ENCODE data around the gene CD247. TPM values are rescaled to one million over a fixed set of nuclear protein-coding genes. Genes with fewer than 3 reads are reported as not detected.
A peak's percentile ranks its signal among the peaks of the same experiment; 100 is the strongest.

CD247 gene
- total and polyA plus RNA-seq, 2 of the 4 experiments (the other 2 are of a cell fraction) = not detected

GRCh38 chr1:167564612-167565270 lies 46.4 kb upstream of the CD247 start:
- Histone ChIP-seq H3K79me1 (ENCODE audit: low read depth in 1 of 2, low read length in 2 of 2) (no peaks in the 10 kb centered on the region), H4K5ac (ENCODE audit: low read depth, low read length) (no peak overlapping the region), H3K27me3 (ENCODE audit: control insufficient read depth, insufficient read depth, low read length) (peaks cover 6% of the 10 kb centered on the region), H2BK20ac (ENCODE audit: low read depth, low read length) (no peak overlapping the region), H3K9me3 (ENCODE audit: control insufficient read depth, insufficient read depth, low read length) (no peaks in the 10 kb centered on the region), H2BK120ac (ENCODE audit: low read depth, low read length) (no peak overlapping the region), H3K4me1 (ENCODE audit: control insufficient read depth, insufficient read depth, low read length) (no peaks in the 10 kb centered on the region), H2AK5ac (ENCODE audit: low read depth, low read length) (no peak overlapping the region), H3K4me2 (ENCODE audit: low read depth, low read length) (no peak overlapping the region), H4K91ac (ENCODE audit: insufficient read depth, low read depth, low read length) (no peak overlapping the region), H3K27ac (ENCODE audit: insufficient read depth, low read length) (no peak overlapping the region), H2BK5ac (ENCODE audit: low read depth, low read length, poor library complexity, severe bottlenecking) (no peak overlapping the region), H2AK9ac (replicated peaks; ENCODE audit: low read depth, low read length, poor library complexity) (no peak overlapping the region), H4K20me1 (ENCODE audit: insufficient read depth, low read length) (no peaks in the 10 kb centered on the region), H2AFZ (replicated peaks; ENCODE audit: low read length, poor library complexity) (no peak overlapping the region), H3K36me3 (ENCODE audit: control insufficient read depth, insufficient read depth, low read length) (no peaks in the 10 kb centered on the region), H3K56ac (ENCODE audit: extremely low read depth, insufficient read depth, low read length) (no peak overlapping the region), H3K23ac (ENCODE audit: low read depth, low read length) (no peak overlapping the region), H3K4ac (ENCODE audit: low read depth, low read length) (no peak overlapping the region), H2BK15ac (ENCODE audit: low read depth, low read length) (no peak overlapping the region), H3K14ac (replicated peaks; ENCODE audit: low read depth, low read length) (no peak overlapping the region), H3K9ac (ENCODE audit: low read depth, low read length) (no peak overlapping the region), H3K4me3 (ENCODE audit: insufficient read depth, low read depth, low read length) (no peak overlapping the region), H3K9me1 (ENCODE audit: insufficient read depth, low read length) (no peaks in the 10 kb centered on the region), H4K8ac (ENCODE audit: low read depth in 2 of 2, low read length in 2 of 2) (no peak overlapping the region), H3K18ac (ENCODE audit: low read depth, low read length) (no peak overlapping the region)
- WGBS, 2 experiments (ENCODE audit: extremely low coverage in 2 of 2, insufficient read length in 1 of 2) = 89% methylated on average over 1 of the region's 5 CpGs; no CpG with 5 or more reads in 1 of the 2 experiments
- intact Hi-C loops (cut with micrococcal nuclease) (no loop called here), dilution Hi-C loops (cut with HindIII; ENCODE audit: low sequenced_read_pairs, unreplicated experiment) (no loop called here), in situ Hi-C loops (cut with MboI; ENCODE audit: low sequenced_read_pairs) (no loop called here)
- TF ChIP-seq, protein P1, sequence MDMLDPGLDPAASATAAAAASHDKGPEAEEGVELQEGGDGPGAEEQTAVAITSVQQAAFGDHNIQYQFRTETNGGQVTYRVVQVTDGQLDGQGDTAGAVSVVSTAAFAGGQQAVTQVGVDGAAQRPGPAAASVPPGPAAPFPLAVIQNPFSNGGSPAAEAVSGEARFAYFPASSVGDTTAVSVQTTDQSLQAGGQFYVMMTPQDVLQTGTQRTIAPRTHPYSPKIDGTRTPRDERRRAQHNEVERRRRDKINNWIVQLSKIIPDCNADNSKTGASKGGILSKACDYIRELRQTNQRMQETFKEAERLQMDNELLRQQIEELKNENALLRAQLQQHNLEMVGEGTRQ (IDR thresholded peaks at IDR 0.05; ENCODE audit: low read depth, low read length) = no peak
- TF ChIP-seq MAZ (IDR thresholded peaks at IDR 0.05; ENCODE audit: borderline replicate concordance, low read depth, low read length) (no peak), FOS (IDR thresholded peaks at IDR 0.05; ENCODE audit: low read depth, low read length) (no peak), NFE2L2 (IDR thresholded peaks at IDR 0.05; ENCODE audit: low read depth, low read length) (no peak), RCOR1 (IDR thresholded peaks at IDR 0.05; ENCODE audit: insufficient replicate concordance, low read length) (no peak), CEBPB (IDR thresholded peaks at IDR 0.05; ENCODE audit: low read depth, low read length) (peak; percentile 55), SMC3 (IDR thresholded peaks at IDR 0.05; ENCODE audit: low read depth, low read length) (no peak), CHD1 (IDR thresholded peaks at IDR 0.05; ENCODE audit: low read depth, low read length) (no peak)
- POLR2A ChIA-PET (ENCODE audit: unreplicated experiment) = no interaction called here
- no peak for ATAC-seq (ENCODE audit: low read depth)
- no TSS peak for BruUV-seq (replicated peaks)
- CTCF ChIA-PET = interaction anchor here (0.5 to 2.0 kb wide), 2 partner anchors 9 to 695 kb away, joined by 3 to 5 read pairs; no protein-coding TSS in a partner anchor
- no peak for DNase-seq
